ENCODE results near the gene BYSL.

The BYSL gene

GRCh38 chr6:41943456-41943855 lies 22.2 kb downstream of the BYSL start:
- DNase-seq, result no peak

- no peak for DNase-seq
Observed at GRCh38 chr6:41947581-41948220, 26.4 kb downstream of the BYSL start.

DNA sequence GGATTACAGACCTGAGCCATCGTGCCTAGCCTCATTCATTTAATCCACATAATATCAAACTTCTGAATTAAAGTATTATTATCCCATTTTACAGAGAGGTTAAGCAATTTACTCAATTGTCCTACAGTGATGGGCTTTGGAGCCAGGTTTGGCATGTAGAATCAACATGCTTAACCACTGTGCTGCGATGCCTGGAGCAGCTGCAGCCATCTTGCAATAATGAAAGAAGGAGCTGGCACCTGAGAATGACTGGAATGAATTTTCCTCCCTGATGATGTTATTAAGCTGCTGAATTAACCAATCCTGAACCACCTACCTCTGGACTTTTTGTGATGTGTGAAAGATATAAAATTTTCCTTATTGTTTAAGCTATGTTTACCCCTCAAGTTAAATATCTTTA lies 33.4 kb downstream of the BYSL start:
- DNase-seq, result no peak

GRCh38 chr6:41955412-41955811 lies 34.1 kb downstream of the BYSL start:
- no peak for DNase-seq

GRCh38 chr6:41957117-41957516 lies 35.8 kb downstream of the BYSL start:
- no peak for DNase-seq

- no peak for DNase-seq
Observed at GRCh38 chr6:41958022-41958856, 36.9 kb downstream of the BYSL start.

DNA sequence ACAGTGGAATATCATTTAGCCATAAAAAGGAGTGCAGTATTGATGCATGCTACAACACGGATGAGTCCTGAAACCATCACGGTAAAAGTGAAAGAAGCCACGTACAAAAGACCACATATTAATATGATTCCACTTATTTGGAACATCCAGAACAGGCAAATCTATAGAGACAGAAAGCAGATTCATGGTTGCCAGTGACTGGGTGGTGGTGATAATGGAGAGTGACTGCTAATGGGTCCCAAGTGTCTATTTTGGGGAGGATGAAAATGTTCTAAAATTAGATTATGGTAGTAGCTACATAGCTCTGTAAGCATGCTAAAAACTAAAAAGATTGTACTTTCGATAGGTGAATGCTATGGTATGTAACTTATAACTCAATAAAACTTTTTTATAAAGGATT lies 38.7 kb downstream of the BYSL start:
- DNase-seq, result no peak

- DNase-seq, result no peak
Observed at GRCh38 chr6:41963371-41963770, 42.1 kb downstream of the BYSL start.

DNA sequence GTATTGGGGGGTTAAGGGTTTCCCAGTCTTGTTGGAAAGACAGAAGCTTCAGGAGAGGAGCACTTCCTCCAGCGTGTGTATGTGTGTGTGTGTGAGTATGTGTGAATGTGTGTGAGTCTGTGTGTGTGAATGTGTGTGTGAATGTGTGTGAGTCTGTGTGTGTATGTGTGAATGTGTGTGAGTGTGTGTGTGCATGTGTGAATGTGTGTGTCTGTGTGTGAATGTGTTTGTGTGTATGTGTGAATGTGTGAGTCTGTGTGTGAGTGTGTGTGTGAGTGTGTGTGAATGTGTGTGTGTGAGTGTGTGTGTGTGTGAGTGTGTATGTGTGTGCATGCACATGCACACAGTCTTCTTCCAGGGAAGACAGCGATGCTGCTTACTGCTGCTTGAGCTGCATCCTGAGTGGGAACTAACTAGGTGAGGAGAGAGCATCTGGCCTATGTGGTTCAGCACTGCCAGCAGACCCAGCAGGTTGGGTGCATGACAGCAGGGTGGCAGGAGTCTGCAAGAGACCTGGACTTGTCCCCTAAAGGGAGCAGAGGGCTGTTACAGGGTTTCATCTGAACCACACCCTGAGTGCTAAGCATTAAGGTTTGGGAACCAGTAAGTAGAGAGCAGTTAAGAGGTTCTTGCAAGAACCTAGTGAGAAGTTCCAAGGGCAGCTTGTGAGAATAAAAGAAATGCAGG lies 43.0 kb downstream of the BYSL start:
- DNase-seq, result no peak

GRCh38 chr6:41965429-41966213 lies 44.3 kb downstream of the BYSL start:
- no peak for DNase-seq

GRCh38 chr6:41966214-41966920 lies 45.1 kb downstream of the BYSL start:
- no peak for DNase-seq

GRCh38 chr6:41966961-41967311 lies 45.6 kb downstream of the BYSL start:
- no peak for DNase-seq

DNA sequence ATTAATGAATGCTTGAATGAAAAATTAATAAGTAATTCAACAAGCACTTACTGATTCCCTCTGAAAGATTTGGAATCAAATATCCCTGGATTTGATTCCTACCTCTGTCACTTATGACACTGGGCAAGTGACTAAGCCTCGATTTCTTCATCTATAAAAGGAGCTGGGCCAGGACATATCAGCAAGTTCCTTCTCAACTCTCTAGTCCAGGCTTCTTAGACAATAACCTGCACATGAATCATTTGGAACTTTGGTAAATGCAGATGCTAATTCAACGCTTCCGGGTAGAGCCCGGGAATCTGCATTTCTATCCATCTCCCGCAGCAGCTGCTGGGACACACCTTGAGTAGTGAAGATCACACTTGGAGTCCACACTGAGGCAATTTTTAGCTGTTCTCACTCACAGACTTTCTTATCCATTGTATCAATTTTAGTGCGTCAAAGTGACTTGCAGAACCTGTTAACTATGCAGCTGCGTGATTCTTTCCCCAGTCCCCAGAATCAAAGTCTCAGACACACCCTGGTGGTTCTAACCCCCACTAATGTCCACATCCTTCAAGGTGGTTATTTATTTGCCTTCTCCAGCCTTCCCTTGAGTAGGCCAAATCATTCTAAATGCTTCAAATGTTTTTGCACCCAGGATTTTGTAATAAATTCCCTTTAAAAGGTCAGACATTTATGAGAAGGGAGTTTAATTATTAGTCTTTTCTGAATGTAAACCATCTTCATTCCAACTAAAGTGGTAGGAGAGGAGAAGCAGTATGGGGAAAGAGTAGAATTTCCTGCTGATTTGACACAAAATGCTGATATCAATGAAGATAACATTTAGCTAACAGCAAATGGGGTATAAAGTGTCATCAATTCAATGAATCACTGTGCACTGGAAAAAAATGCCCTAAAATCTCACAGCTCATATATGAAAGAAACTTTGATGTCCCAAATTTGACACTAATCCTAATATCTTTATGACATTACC lies 46.3 kb downstream of the BYSL start:
- no peak for DNase-seq

DNA sequence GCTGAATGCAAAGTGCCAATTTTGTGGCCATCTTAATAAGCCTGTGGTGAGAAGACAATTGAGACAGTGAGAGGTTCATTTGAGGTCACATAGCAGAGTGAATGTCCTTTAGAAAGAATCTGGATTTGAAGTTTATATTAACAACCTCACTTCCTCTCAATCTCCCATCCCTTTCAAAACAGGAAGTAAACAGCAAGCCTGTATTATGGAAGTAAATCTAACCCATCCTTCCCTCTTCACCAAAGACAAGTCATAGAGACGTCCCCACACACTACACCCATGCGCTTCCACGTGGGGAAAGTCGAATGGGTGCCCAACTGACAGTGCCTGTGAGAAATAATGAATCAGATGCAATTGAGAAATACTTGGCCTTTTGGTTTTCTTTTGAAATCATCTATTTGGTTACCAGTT lies 49.1 kb downstream of the BYSL start:
- DNase-seq, result no peak

DNA sequence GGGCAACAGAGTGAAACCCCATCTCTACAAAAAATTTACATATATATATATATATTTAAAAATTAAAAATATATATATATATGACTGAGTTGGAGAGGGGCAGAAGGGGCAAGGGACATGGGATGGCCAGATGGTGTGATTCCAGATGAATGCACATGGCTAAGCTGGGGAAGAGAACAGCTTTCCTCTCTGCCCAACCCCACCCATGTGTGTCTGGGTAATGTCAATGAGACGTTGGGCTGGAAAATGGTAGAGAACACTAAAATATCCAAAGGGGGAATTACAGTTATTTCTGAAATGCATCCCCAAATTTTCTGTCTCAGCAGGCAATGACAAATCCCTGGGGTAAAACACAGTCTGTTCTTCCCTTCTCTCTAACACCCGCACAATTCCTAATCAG lies 51.5 kb downstream of the BYSL start:
- no peak for DNase-seq

DNA sequence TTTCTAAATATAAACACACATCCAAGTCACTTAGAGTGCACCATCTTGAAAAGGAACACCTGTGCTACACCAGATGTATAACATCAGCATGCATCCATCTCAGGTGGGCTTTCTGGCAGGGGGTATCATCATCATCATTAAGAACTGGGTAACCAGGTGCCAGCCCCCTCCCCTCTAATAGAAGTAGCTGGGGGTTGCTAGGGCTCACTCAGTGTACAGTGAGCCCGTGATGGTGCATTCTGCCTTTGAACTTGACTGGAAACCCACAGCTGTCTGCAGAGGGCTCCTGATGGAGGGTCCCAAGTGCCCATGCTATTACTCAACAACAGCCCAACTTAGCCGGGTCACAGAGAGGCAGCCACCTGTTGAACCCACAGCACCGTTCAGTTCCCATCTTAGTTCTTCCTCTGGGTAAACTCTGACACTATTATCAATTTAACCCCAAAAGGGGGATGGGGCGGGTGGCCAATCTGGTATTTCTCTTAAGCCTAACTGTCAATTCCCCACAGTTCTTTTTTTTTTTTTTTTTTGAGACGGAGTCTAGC lies 53.1 kb downstream of the BYSL start:
- DNase-seq, result no peak

DNA sequence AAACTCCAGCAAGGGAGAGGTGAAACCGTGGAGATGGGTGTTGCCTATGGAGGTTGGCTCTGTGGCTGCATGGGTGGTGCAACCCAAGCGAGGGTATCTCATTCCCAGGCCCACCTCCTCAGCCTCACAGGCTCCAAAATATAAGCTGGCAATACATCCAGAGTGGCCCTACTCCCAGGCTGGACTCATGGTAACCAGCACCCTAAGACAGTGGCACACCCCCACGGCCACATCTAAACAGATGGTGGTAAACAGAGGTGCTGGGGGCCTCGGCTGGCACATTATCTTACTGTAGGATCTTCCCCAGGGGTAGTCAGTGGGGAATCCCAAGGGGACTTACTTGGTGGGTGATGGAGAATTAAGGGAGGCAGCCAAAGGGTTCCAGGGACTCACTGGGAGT lies 54.0 kb downstream of the BYSL start:
- DNase-seq, result no peak

DNA sequence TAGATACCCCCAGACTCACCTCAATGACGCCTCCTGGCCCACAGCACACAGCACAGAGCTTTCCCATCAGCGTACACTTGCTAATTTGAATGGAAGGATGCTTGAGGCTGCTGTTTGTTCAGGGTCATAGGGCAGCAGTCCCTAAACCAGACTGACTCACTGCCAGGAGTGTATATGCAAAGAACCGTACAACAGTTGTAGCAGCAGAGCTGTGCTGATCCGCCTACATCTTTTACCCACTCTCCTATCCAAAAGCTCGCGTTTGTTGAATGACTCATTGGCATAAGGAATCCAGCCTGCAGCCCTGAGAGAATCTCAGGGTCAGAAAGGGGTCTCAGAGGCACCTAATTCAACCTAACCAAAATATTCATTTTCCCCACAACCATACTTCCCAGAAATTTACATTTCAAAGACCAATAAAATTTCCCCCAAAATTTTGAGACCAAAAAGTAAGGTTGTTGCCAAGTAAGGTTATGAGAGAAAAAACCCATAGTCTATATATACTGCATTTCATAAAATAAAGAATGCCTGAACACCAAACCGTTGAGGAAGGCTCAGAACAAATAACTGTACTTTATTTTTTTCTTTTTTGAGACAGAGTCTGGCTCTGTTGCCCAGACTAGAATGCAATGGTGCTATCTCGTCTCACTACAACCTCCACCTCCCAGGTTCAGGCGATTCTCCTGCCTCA lies 55.6 kb downstream of the BYSL start:
- DNase-seq, result no peak

Measured in DMS79 (cell line).